GM21423 (cell line): ENCODE results near the gene MAD1L1.

Experiments
- ATAC-seq: cut with Tn5 transposase; IDR thresholded peaks from one replicate; pipeline ENCODE4 v1.9.1; 2021; ENCODE audit warnings: mild to moderate bottlenecking, moderate library complexity; ENCODE audit not compliant: unreplicated experiment

MAD1L1 gene

GRCh38 chr7:1814089-1814811, 418.5 kb downstream of the MAD1L1 start:
- ATAC-seq, result no peak

GRCh38 chr7:1813394-1814088, 419.2 kb downstream of the MAD1L1 start:
- no peak for ATAC-seq

- ATAC-seq, result no peak
These were observed 420.0 kb downstream of the MAD1L1 start for GRCh38 chr7:1812509-1813393.

- no peak for ATAC-seq
These were observed 420.8 kb downstream of the MAD1L1 start for GRCh38 chr7:1811850-1812508.

GRCh38 chr7:1810961-1811849, 421.5 kb downstream of the MAD1L1 start:
- ATAC-seq, result no peak

GRCh38 chr7:1810521-1810920, 422.2 kb downstream of the MAD1L1 start:
- no peak for ATAC-seq

- ATAC-seq, result no peak
These were observed 423.0 kb downstream of the MAD1L1 start for GRCh38 chr7:1809601-1810258.

- ATAC-seq, result no peak
These were observed 423.7 kb downstream of the MAD1L1 start for GRCh38 chr7:1809070-1809469.

- ATAC-seq, result no peak
These were observed 424.7 kb downstream of the MAD1L1 start for GRCh38 chr7:1807821-1808600.

- no peak for ATAC-seq
These were observed 426.4 kb downstream of the MAD1L1 start for GRCh38 chr7:1806354-1806753.

- no peak for ATAC-seq
These were observed 428.4 kb downstream of the MAD1L1 start for GRCh38 chr7:1804310-1804709.

- ATAC-seq, result no peak
These were observed 429.8 kb downstream of the MAD1L1 start for GRCh38 chr7:1802899-1803298.

GRCh38 chr7:1800902-1801301, 431.8 kb downstream of the MAD1L1 start:
- ATAC-seq, result no peak

- no peak for ATAC-seq
These were observed 434.6 kb downstream of the MAD1L1 start for GRCh38 chr7:1798191-1798590.

GRCh38 chr7:1794888-1795542, 437.7 kb downstream of the MAD1L1 start:
- no peak for ATAC-seq

GRCh38 chr7:1787681-1788235, 445.0 kb downstream of the MAD1L1 start:
- no peak for ATAC-seq

- ATAC-seq, result no peak
These were observed 445.5 kb downstream of the MAD1L1 start for GRCh38 chr7:1787241-1787640.

- ATAC-seq, result no peak
These were observed 446.9 kb downstream of the MAD1L1 start for GRCh38 chr7:1785839-1786238.
